Fibroblast of skin of abdomen (primary cell): Measurements from ENCODE around the gene POU2F1. TPM values are rescaled to one million over a fixed set of nuclear protein-coding genes. Genes with fewer than 3 reads are reported as not detected.

ENCODE experiments used
- DNase-seq: peaks from one replicate; pipeline ENCODE4 v3.0.0-alpha.2; 2013
- polyA plus RNA-seq, 2 experiments: library from polyadenylated mRNA; unstranded; fragments of 120-200 nt; gene quantifications; one replicate each; pipeline ENCODE4 v1.2.1, GENCODE V29; 2013; ENCODE audit not compliant: insufficient read length in 2 of 2

Gene POU2F1
- polyA plus RNA-seq (2013, experiment 1 of 2; ENCODE audit: insufficient read length): 2.9 TPM
- 3.0 TPM for polyA plus RNA-seq (2013, experiment 2 of 2; ENCODE audit: insufficient read length)

GRCh38 chr1:167220537-167221125 is at the start of gene POU2F1:
Gene POU2F1 (plus strand): TSS chr1:167220886. CDS start chr1:167220898, 12 bp downstream.
- peak; percentile 98 for DNase-seq

GRCh38 chr1:167171286-167171929 is 49.3 kb upstream of the POU2F1 start:
- DNase-seq: peak; percentile 23

- DNase-seq: peak; percentile 41
These were observed 47.0 kb upstream of the POU2F1 start for GRCh38 chr1:167173516-167174184.

GRCh38 chr1:167175901-167176300 is 44.8 kb upstream of the POU2F1 start:
- DNase-seq: peak; percentile 47

- DNase-seq: no peak
These were observed 41.9 kb upstream of the POU2F1 start for GRCh38 chr1:167178831-167179230.

- DNase-seq: no peak
These were observed 37.9 kb upstream of the POU2F1 start for GRCh38 chr1:167182571-167183320.

GRCh38 chr1:167184081-167184480 is 36.6 kb upstream of the POU2F1 start:
- no peak for DNase-seq

- no peak for DNase-seq
These were observed 35.6 kb upstream of the POU2F1 start for GRCh38 chr1:167185062-167185461.

- DNase-seq: no peak
These were observed 34.6 kb upstream of the POU2F1 start for GRCh38 chr1:167185974-167186657.

GRCh38 chr1:167186771-167187170 is 33.9 kb upstream of the POU2F1 start:
- no peak for DNase-seq

- DNase-seq: no peak
These were observed 29.9 kb upstream of the POU2F1 start for GRCh38 chr1:167190747-167191237.

GRCh38 chr1:167191958-167192357 is 28.7 kb upstream of the POU2F1 start:
- DNase-seq: no peak

GRCh38 chr1:167194182-167194581 is 26.5 kb upstream of the POU2F1 start:
- DNase-seq: peak; percentile 9

GRCh38 chr1:167196166-167196565 is 24.5 kb upstream of the POU2F1 start:
- DNase-seq: peak; percentile 45

GRCh38 chr1:167197236-167197635 is 23.4 kb upstream of the POU2F1 start:
- DNase-seq: no peak

- no peak for DNase-seq
These were observed 23.0 kb upstream of the POU2F1 start for GRCh38 chr1:167197692-167198091.

GRCh38 chr1:167198518-167199133 is 22.1 kb upstream of the POU2F1 start:
- DNase-seq: no peak

- DNase-seq: no peak
These were observed 21.0 kb upstream of the POU2F1 start for GRCh38 chr1:167199656-167200055.

GRCh38 chr1:167200272-167200671 is 20.4 kb upstream of the POU2F1 start:
- DNase-seq: no peak

GRCh38 chr1:167200749-167201148 is 19.9 kb upstream of the POU2F1 start:
- no peak for DNase-seq

GRCh38 chr1:167202049-167202448 is 18.6 kb upstream of the POU2F1 start:
- DNase-seq: no peak
